GM19099 (cell line): ENCODE data around the gene EGFL6.

Experiments
- POLR2A ChIP-seq: IDR thresholded peaks from 3 replicates; pipeline ENCODE4 v1.6.1; 2011; ENCODE audit warnings: low read depth; ENCODE audit not compliant: insufficient read length; ENCODE audit errors: extremely low read depth

The EGFL6 gene

GRCh38 chrX:13664020-13664419 lies 94.6 kb downstream of the EGFL6 start:
- TF ChIP-seq POLR2A = no peak

GRCh38 chrX:13666836-13667235 lies 97.4 kb downstream of the EGFL6 start:
- TF ChIP-seq POLR2A = no peak

DNA sequence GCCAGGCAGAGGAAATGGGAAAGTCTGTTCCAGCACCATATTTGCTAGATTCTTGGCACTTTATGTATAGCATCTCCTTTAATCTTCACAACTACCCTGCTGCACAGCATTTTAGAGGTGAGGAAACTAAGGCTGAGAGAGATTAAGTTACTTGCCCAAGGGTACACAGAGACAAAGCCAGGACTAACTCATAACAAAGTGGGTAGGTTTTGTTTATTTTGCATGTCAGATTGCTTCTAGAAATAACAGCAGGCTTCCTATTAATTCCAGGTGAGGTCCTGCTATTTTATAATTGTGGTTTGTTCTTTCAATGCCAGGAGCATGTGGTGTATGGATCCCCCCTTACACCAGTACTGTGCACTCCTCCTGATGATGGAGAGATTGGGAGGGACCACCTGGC lies 98.5 kb downstream of the EGFL6 start:
- TF ChIP-seq POLR2A = no peak

DNA sequence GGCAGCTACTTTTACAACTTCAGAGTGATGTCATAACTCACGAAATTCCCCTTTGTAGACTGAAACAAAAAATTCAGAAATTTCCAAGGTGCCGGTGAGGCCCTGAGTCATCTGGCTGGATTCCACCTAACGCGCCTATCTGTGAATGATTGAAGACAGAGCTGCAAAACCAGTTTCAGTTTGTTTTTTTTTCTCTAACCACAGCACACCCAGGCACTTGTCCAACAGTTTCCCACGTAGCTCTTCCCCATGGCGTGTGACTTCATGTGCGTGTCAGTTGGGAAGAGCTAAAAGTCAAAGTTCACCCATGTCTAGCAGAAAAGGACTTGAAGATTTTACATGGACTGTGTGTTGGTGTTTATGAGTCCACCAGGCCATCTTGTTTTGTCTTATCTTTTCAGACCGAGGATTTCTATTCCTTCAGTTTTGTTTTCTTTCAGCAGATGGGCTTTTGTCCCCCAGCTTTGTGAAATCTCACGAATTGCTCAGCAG lies 99.9 kb downstream of the EGFL6 start:
- peak; percentile 29 for TF ChIP-seq POLR2A

DNA sequence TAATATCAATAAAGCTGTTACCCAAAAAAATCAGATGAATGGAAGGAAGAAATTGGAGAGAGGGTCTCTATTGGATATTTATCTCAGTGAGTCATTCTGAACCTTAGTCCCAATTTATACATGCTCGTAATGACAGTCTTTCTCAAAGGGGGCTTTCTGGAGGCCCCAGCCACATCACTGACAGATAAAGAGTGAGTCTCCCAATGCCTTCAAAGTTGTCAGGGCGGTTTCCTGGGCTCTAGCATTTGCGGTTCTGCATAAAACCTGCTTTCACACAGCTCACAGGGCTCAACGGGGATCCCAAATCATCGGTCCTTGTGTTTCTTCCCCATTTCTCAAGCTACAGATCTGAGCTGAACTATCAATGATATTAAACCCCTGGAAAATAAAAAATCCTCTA lies 100.8 kb downstream of the EGFL6 start:
- no peak for TF ChIP-seq POLR2A

DNA sequence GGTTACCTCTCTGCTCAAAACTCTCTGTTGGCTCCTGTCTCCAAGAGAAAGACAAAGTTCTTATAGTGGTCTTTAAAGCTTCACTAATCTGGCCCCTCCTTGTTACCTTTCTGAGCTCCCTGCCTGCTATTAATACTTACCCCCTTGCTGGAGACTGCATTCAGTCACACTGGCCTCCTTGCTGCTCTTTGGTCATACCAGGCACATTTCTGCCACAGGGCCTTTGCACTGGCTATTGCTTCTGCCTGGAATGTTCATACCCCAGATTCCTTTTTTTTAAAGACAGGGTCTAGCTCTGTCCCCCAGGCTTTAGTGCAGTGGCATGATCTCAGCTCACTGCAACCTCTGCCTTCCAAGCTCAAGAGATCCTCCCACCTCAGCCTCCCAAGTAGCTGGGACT lies 103.6 kb downstream of the EGFL6 start:
- TF ChIP-seq POLR2A = no peak

GRCh38 chrX:13676885-13677284 lies 107.5 kb downstream of the EGFL6 start:
- TF ChIP-seq POLR2A = no peak

DNA sequence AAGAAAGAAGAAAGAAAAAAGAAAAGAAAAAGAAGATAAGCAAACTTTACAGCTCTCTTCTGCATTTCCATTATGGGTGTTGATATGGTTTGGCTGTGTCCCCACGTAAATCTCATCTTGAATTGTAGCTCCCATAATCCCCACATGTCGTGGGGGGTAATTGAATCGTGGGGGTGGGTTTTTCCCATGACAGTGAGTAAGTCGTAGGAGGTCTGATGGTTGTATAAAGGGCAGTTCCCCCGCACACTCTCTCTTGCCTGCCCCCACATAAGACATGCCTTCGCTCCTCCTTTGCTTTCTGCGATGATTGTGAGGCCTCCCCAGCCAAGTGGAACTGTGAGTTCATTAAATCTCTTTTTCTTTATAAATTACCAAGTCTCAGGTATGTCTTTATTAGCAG lies 112.2 kb downstream of the EGFL6 start:
- TF ChIP-seq POLR2A = no peak
